Vagina (tissue), 2 donors: ENCODE data around the gene EXOC3.

Experiments used
- POLR2A ChIP-seq, 2 donors: fragments of 450-650 bp; IDR thresholded peaks; one replicate each; pipeline ENCODE4 v1.6.1; 2017; ENCODE audit warnings: antibody characterized with exemption in 2 of 2, mild to moderate bottlenecking in 2 of 2, moderate library complexity in 2 of 2
- TF ChIP-seq, protein P1 (sequence below), 3 experiments: fragments of 450-650 bp in 2 of 3; fragments of 200-600 bp in 1 of 3; sonication (generic) in 1 of 3; IDR thresholded peaks; one replicate each; pipeline ENCODE4 v1.5.1; 2017 to 2019; ENCODE audit warnings: antibody characterized with exemption in 3 of 3, mild to moderate bottlenecking in 2 of 3, moderate library complexity in 2 of 3

DNA sequence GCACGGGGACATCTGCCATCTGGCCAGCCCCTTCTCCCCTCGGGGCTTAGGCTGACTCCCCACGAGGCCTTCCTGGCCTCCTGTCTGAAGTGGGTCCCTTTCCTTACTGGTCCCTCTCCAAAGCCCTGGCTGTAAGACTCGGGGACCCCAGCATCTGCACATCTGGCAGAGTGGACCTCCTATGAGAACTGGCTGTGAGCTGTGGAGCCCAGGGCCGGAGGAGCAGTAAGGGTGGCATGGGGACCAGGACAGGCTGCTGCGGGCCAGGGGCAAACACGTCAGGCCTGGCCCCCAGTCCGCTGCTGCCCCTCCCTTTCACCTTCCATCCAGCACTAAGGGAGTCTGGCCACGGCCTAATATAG, 33.8 kb downstream of the EXOC3 start:
- TF ChIP-seq POLR2A (IDR thresholded peaks at IDR 0.05) = no peak
- TF ChIP-seq, protein P1, sequence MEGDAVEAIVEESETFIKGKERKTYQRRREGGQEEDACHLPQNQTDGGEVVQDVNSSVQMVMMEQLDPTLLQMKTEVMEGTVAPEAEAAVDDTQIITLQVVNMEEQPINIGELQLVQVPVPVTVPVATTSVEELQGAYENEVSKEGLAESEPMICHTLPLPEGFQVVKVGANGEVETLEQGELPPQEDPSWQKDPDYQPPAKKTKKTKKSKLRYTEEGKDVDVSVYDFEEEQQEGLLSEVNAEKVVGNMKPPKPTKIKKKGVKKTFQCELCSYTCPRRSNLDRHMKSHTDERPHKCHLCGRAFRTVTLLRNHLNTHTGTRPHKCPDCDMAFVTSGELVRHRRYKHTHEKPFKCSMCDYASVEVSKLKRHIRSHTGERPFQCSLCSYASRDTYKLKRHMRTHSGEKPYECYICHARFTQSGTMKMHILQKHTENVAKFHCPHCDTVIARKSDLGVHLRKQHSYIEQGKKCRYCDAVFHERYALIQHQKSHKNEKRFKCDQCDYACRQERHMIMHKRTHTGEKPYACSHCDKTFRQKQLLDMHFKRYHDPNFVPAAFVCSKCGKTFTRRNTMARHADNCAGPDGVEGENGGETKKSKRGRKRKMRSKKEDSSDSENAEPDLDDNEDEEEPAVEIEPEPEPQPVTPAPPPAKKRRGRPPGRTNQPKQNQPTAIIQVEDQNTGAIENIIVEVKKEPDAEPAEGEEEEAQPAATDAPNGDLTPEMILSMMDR (IDR thresholded peaks at IDR 0.05) = no peak
